DMS 273 treated with DMSO at 0.1 percent for 48 hours (cell line): ENCODE measurements around the gene PBX2.
A peak's percentile ranks its signal among the peaks of the same experiment; 100 is the strongest.
"Not testable (repeated sequence)": the region's sequence is repeated elsewhere in the genome, so short reads cannot be mapped to it uniquely, and the experiment has no call there.

Experiments
- DNase-seq: peaks from one replicate; lab custom pipeline; 2025; lab: John Stamatoyannopoulos, UW

The PBX2 gene

DNA sequence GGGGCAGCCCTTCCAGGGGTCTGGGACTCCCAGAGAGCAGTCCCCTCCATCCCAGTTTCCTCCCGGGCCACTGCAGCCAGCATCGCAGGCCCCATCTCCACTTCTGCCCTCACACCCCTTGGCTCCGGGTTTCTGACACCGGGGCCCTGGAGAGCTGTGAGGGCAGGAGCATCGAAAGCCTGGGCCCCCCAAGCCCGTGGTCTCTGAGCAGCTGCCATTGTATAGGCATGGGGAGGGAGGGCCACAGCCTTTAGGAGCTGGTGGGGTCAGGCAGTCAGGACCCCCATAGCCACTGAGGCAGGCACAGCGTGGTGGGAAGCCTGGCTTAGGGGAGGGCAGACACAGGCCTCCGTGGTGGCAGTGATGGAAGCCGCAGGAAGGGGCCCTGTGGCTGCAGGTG is 12.2 kb upstream of the PBX2 start:
- no peak for DNase-seq

DNA sequence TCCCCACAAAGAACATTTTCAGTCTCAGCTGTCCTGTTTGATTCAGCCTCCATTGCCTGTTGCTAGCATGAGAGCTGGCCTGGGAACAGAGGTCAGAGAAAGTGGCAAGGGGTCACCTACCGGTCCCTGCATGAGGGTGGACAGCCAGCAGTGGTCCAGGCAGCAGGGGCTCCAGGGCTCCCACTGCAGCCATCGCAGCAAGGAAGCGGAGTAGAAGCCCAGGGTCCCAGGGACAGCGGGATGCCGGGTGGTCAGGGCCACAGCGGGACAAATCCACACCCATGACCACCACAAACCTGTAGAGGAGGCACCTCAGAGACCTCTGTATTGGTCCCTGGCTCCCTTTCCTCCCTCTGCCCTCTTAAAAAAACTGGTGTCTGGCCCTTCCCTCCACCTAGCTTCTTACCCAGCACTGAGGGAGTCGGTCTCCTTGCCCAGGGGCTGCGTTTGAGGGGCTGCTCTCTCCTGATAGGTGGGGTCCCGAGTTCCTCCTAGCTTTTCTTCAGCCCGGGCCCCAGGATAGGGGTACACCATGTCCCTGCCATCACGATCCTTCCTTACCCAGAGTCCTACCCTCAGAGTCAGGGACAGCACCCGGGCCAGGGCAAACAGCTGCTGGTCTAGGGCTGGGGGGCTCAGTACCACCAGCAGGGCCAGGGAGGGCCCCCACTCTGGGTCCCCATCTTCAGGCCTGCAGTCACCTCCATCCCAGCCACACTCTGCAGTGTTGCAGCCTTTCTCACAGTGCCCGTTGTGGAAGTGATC is 10.9 kb upstream of the PBX2 start:
- no peak for DNase-seq

DNA sequence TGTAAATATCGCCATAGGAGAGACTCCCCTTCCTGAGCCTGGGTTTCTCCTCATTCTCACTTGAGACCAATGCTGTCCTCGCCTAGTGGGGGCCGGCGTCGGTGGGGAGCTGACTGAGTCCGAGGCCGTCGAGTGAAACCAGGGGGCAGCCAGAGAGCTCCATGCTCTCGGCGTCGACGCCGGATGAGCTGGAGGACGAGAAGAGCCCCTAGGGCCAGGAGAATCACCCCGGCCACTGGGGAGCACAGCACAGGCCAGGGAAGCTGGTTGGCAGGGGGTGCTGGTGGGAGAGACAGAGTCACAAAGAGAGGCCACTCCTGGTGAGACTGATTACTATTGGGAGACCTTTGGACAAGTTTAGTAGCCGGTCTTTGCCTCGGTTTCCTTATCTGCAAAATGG is 8.9 kb upstream of the PBX2 start:
- DNase-seq, result no peak

DNA sequence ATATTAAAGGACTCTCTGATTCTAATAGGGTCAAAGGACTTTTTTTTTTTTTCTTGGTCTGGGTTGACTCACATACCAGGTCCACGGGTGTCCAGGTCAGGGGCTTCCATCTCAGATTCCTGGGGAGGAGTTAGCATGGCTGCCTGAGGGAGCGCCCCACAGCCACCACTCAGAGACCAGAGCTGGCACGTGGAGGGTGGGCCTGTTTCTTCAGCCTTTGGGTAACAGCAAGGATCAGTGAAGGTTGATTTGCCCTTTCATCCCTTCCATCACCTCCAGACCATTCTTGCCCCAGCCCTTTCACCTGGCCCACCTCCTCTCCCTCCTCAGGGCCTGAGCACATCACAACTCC is 8.3 kb upstream of the PBX2 start:
- DNase-seq, result no peak

DNA sequence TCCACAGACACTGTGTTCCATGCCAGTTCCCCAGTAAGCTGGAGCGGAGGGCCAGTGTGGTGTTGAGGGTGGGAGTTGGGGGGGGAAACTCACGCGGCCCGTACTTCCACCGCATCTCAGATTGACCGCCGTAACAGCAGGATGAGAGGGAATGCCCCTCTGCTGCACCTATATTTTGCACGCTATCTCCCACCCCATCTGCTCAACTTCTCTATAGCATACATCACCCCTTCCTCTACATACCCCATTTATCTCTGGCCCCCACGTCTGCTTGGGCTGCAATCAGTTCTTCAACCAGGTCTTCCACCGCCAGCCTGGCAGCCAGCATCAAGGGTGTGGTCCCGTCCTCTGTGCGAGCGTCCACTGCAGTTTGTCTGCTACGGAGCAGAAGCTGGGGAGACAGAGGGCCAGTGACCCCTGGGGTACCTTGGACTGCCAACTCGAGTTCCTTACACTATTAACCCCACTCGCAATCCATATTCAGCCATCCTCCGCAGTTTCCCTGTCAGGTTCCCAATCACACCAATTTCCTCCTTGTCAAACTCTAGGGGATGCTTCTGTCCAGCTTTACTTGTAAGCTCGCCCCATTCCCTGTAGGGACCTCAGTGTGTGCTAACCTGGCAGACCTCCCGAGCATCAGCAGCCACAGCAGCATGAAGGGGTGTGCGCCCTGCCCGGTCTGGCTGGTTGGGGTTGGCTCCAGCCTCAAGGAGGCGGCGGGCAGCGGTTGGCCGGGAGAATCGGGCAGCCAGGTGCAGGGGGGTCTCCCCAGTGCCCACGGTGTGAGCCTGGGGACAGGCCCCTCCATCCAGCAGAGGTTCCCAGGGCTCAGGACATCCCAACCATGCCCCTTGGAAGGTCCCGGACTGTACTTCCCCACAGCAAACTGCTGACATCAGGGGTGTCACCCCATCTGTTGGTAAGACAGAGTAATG is 6.9 kb upstream of the PBX2 start:
- no peak for DNase-seq

DNA sequence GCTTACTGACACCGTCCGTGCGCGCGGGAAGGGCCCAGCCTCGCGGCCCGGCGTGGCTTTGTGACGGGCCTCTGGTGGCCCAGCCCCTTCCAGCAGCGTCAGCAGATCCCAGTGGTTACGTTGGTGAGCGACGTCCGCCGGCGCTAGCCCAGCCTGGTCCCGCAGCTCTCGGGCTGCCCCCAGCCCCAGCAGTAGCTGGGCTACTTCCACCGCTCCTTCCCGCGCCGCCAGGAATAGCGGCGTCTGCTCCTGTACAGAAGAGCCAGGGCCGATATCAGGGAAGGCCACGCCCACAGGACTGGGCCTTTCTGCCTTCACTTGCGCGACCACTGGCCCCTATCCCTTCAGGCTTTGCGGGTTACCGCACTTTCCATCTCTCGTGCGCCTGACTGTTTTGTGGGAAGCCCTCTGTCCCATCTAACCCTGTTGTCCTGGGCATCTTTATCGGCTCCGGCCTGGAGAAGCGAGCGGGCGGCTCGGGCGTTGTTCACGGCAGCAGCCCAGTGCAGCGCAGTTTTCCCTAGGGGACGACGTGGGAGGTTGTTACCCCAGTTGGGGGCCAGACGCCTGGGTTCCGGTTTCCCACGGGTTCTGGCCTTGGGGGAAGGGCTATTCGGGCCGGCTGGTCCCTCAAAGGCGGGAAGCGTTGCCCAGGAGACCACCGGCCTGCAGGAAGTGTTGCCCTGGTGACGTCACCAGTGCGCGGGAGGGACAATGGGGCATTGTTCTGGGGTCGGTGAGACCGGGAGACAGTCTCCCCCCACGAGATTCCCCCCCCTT is 6.1 kb upstream of the PBX2 start:
- no peak for DNase-seq

DNA sequence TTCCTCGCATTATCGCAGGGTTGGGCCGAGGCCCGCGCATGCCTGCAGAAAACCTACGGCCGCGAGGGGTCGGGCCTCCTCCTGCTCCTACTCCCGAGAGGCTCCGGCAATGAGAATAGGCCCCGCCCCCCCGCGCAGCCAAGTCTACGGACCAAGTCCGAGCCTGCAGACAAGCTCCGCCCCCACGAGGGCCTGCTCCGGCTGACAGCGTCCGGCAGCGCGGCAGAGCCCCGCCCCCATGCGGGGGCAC is 5.6 kb upstream of the PBX2 start:
- peak; percentile 97 for DNase-seq

DNA sequence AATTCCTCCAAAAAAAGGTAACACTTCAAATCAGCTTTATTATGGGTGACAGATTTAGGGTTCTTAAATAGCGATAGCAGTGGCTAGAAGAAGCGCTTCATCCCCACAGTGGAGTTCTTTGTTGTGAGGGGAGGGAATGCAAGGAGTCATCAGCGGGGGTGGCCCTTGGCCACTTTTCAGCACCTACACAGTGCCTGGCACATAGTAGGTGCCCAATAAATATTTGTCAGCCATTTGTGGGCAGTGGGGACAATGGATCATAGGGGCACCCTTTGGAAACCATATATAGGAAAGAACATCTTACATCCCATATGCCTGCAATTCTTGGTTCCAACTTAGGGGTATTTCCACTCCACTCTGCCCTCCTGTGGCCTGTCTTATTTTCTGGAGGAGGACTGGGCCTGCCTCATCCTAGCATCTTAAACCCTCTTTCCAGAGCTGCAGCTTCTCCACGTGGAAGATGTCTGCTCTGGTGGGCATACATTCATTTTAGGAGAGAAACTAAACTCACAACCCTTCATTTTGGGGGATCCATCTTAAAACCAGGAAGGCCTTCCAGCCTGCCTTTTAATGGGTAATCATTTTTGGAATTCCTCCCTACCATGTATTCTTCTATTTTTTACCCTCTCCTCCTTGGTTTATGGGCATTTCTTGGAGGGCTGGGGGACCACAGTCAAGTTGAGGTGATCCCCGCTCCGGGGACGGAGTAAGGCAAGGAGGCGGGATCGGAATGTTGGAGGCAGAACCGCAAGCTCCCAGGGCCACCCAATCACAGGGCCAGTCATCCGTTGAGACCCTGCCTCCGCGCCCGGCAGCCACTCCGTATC is 5.0 kb upstream of the PBX2 start:
- peak; percentile 34 for DNase-seq

DNA sequence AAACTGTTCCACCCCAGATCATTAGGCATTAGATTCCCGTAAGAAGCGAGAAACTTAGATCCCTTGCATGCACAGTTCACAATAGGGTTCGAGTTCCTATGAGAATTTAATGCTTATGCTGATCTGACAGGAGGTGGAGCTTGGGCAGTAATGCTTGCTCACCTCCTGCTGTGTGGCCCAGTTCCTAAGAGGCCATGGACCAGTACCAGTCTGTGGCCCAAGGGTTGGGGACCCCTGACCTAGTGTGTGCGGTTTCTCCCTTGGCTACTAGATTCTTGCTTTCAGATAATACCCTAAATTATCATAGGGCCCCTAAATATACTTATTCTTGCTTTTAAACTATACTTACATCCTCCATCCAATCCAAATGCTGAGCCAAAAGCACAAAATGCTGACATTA is 4.4 kb upstream of the PBX2 start:
- no peak for DNase-seq

DNA sequence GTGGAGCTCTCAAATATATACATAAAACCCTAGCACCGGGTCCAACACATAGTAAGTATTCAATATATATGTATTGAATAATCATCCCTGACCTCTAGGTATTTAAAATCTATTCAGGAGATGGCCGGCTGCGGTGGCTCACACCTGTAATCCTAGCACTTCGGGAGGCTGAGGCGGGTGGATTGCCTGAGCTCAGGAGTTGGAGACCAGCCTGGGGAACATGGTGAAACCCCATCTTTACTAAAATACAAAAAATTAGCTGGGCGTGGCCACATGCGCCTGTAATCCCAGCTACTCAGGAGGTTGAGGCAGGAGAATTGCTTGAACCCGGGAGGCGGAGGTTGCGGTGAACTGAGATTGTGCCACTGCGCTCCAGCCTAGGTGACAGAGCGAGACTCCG is 3.1 kb upstream of the PBX2 start:
- not testable (repeated sequence) for DNase-seq

DNA sequence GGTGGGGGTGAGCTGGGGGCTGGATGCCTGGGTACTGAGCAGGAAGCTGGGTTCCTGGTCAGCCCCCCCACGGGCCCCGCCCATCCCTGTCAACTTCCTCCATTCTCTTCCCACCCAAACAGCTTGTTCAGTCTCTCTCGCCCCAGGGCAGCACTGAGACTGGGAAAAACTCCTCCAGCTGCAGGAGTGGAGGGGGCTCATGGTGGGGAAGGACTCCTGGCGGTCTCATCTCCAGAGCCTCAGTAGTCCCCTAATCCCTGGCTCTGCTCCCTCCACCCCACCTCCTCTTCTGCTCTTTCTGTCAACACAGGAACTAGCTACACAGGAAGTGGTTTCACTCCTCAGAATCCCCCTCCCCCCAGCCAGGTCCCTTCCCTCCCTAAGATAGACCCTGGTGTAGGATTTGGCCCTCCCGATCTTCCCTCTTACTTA is 2.6 kb upstream of the PBX2 start, which contains the start of gene GPSM3:
TSS of gene GPSM3 (minus strand) at position 36 of the 432 bp plus-strand sequence. CDS start 130 bp downstream, outside the sequence.
- DNase-seq, result no peak

DNA sequence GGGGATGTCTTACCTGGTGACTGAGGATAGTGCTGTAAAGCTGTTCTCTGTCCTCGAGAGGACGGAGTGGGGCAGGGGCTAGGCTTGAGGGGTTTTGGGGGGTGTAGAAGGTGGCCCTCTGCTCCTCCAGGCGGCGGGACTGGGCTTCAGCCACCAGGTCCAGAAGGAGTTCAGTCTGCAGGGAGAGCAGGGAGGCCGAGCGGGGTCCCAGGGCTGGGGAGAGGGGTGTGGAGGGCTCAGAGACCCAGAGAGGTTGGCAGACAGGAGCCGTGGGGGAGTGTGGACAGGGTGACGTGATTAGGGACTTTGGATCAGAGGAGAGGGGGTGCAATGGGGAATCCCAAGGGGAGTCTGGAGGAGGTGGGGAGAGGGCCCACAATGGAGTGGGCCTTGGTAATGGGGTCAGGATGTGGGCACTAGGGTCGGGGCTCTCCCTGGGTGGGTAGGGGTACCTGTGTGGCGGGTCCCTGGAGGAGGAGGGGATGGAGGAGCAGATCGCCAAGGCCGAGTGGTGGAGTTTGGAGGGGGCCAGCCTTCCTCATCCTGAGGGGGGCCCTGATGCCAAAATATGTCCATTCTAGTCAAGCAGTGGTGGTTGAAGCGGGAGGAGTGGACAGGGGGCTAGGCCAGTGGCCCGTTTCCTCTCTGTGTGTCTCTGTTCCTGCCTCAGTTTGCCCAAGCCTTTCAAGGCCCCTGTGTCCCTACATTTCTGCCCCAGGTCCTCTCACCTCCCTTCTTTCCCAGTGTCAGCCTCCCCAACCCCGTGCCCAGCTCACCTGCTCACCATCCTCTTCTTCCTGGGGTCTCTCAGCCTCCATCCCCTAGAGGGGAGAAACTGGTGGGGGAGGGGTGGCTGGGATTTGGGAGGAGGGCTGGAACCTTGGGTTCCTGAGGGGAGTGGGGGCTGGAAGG is 1.9 kb upstream of the PBX2 start:
- DNase-seq, result no peak

DNA sequence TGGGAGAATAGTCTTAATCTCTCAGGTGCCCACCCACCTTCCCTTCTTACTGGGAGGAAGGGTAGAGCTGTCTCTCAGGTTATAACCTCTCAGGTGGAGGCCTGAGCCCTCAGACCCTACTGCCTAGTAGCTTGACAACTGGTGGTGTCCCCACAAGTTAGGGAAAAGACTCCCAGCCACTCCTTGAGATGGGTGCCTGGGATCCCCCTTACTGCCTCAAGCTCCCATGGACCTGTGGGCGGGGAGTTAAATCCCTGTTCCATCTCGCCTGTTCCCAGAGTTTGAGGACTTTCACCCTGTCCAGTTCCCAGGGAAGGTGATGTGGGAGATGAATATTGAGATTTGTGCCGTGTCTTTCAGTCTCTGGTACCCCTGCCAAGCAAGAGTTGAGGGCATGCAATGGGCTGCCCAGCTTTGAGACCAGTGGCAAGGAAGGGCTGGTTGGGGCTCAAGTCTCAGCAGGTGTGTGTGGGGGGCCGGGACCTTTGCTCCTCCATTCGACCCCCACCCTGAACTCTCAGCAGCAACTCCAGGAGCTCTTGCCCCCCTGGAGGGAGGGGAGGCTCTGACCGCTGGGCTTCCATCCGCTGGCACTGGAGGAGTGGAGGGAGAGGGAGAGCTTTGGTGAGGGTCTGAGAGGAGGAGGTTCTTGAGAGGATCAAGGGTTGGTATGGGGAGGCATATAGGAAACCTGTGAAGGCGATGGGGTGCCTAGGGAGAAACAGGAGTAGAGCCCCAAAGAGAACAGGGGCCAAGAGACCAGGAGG is 1.1 kb upstream of the PBX2 start:
- DNase-seq, result no peak

DNA sequence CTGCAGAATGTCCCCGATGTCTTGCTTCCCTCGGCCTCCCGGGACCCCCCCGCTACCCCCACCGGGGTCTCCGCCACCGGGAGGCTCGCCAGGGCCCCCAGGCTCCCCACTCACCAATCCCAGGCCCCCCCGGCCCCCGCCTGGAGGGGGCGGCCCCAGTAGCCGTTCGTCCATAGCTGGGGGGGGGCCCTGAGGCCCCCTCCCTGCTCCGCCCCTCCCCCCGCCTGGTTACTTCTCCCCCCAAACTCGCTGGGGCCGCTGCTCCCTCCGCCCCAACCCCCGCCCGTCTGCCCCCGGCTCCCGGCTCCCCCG is 304 bp downstream of the PBX2 start:
- DNase-seq, result no peak

DNA sequence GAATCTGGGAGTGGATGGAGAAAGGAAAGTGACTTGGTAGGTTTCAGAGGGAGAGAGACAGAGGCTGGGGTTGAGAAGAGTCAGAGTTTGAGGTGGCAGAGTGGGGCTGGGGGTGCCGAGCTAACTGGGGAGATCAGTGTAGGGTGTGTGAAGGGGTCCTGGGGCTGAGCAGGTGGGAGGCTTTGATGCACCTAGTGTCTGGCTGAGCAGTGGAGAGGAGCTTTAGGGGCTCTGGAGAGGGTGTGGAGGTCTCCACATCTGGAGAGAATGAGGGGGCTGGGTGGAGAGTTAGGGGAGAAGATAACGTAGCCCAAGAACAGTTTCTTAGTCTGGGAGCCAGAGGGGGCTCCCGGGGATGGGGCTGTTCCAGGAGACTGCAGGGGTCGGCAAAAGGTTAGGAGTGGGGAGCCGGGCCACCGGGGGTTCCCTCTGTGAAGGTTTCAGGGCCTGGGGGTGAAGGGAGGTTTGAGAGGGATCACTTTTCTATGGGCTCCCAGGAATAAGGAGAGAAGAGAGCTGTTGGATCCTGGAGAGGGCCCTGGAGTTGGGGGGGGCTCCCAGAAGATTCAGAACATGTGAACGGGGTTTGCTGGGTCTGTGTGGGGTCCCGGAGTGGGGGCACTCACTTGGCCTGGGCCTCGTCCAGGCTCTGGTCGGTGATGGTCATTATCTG is 797 bp downstream of the PBX2 start:
- DNase-seq, result no peak

DNA sequence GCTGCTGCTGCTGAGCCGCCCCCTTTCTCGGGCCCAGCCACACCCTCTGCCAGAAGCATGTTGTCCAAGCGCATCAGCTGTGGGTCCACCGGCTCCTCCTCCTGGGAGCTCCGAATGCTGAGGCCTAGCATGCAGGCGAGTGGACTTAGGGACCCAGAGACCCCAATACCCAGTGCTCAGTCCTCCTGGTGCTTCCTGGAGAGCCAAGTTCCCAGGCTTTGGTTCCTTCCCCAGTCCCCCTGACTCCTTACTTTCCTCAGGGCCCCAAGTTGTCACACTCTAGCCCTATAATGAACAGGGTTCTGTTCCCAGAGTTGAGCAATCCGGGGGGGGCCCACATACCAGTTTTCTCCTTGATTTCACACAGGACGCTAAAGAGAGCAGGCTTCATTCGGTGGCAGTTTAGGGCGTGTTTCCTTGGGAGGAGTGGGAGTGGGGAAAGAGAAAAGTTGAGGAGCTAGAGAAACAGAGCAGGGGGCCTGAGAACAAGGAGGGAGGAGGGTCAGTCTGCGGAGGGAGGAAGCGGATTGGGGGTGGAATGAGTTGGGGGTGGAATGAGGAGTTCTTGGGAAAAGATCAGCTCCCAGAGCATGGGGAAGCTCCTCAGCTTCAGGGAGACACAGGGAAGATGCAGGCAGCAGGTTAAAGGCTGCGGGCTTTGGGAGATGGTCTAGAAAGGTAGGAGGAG is 1.5 kb downstream of the PBX2 start:
- DNase-seq, result no peak

DNA sequence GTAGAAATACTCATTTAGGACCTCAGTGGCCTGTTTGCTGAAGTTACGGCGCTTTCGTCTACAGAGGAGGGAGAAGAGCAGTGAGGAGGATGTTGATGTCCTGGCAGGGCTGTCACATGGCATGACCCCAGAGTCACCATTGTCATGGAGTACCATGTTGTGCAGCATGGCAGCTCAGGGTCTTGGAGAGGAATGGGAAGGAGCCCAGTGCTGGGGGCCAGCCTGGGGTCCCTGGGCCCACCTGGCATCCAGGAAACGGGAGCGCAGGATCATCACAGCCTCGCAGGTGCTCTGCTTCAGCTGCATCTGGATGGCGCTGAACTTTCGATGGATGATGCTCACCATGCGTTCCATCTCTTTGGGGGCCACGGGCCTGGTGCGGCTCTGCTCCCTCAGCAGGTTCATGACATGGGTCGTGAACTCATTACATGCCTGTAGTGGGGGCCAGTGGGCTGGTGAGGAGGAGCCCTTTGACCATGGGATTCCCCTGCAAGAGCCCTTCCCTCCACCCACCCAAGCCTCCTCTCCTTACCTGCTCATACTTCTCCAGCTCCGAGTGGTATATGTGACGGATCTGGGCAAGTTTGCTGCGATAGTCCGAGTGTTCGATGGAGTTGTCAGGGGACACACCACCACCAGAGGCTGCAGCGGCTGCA is 2.1 kb downstream of the PBX2 start:
- not testable (repeated sequence) for DNase-seq

DNA sequence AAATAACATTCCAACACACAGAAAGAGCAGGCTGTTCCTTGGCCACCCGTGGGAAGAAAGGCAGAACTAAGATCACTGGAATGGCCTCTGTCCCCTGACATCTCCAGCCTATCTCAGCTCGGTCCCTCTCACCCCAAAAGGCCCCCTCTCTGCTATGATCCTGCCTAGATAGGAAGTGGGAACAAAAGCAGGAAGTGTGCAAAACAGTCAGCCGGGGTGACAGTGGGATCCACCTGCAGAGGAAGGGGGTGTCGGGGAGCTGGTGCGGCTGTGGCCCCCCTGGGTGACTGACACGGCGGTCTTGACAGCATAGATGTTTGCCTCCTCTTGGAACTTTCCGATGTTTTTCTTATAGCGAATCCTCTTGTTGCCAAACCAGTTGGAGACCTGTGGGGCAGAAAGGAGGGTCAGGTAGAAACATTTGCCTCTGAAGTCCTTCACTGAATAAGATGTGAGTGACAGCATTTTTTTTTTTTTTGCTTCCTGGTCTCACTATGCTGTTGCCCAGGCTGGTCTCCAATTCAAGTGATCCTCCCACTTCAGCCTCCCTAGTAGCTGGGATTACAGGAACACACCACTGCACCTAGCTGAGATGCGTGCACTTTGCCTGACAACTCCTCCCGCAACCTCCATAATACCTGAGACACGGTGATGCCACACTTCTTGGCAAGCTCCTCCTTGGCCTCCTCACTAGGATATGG is 2.8 kb downstream of the PBX2 start:
- no peak for DNase-seq
